NCI-H748 (cell line): ENCODE results near the gene MALRD1.
"Not testable (repeated sequence)": the region's sequence is repeated elsewhere in the genome, so short reads cannot be mapped to it uniquely, and the experiment has no call there.

Experiments
- DNase-seq: peaks from one replicate; lab custom pipeline; 2025; ENCODE audit not compliant: unreplicated experiment; lab: John Stamatoyannopoulos, UW

Gene MALRD1

GRCh38 chr10:19704544-19704943 lies 655.9 kb downstream of the MALRD1 start:
- DNase-seq = no peak

GRCh38 chr10:19705250-19705649 lies 656.6 kb downstream of the MALRD1 start:
- no peak for DNase-seq

- DNase-seq = no peak
Observed at GRCh38 chr10:19706904-19707303, 658.3 kb downstream of the MALRD1 start.

- no peak for DNase-seq
Observed at GRCh38 chr10:19707376-19707775, 658.8 kb downstream of the MALRD1 start.

GRCh38 chr10:19708031-19708430 lies 659.4 kb downstream of the MALRD1 start:
- no peak for DNase-seq

GRCh38 chr10:19710600-19710999 lies 662.0 kb downstream of the MALRD1 start:
- no peak for DNase-seq

GRCh38 chr10:19713159-19713558 lies 664.6 kb downstream of the MALRD1 start:
- no peak for DNase-seq

- DNase-seq = peak; percentile 8
Observed at GRCh38 chr10:19713800-19714525, 665.4 kb downstream of the MALRD1 start.

- no peak for DNase-seq
Observed at GRCh38 chr10:19719284-19719683, 670.7 kb downstream of the MALRD1 start.

GRCh38 chr10:19724287-19724686 lies 675.7 kb downstream of the MALRD1 start:
- DNase-seq = no peak

- no peak for DNase-seq
Observed at GRCh38 chr10:19728376-19728775, 679.8 kb downstream of the MALRD1 start.

- DNase-seq = no peak
Observed at GRCh38 chr10:19728964-19729363, 680.4 kb downstream of the MALRD1 start.

GRCh38 chr10:19730167-19730906 lies 681.7 kb downstream of the MALRD1 start:
- no peak for DNase-seq

- no peak for DNase-seq
Observed at GRCh38 chr10:19730907-19731217, 682.3 kb downstream of the MALRD1 start.

- no peak for DNase-seq
Observed at GRCh38 chr10:19731560-19731959, 683.0 kb downstream of the MALRD1 start.

- no peak for DNase-seq
Observed at GRCh38 chr10:19738440-19738839, 689.8 kb downstream of the MALRD1 start.

- not testable (repeated sequence) for DNase-seq
Observed at GRCh38 chr10:19739232-19739631, 690.6 kb downstream of the MALRD1 start.

- not testable (repeated sequence) for DNase-seq
Observed at GRCh38 chr10:19742144-19742543, 693.5 kb downstream of the MALRD1 start.

- DNase-seq = no peak
Observed at GRCh38 chr10:19745672-19746071, 697.1 kb downstream of the MALRD1 start.

- DNase-seq = no peak
Observed at GRCh38 chr10:19749185-19749729, 700.7 kb downstream of the MALRD1 start.

- no peak for DNase-seq
Observed at GRCh38 chr10:19750972-19751371, 702.4 kb downstream of the MALRD1 start.

- DNase-seq = no peak
Observed at GRCh38 chr10:19756919-19757318, 708.3 kb downstream of the MALRD1 start.
